ENCODE measurements around the gene GPC5. TPM values are rescaled to one million over a fixed set of nuclear protein-coding genes. Genes with fewer than 3 reads are reported as not detected.
A peak's percentile ranks its signal among the peaks of the same experiment; 100 is the strongest.

The GPC5 gene
- total RNA-seq, 1 donor from 2014 or later, result 0.99 TPM

DNA sequence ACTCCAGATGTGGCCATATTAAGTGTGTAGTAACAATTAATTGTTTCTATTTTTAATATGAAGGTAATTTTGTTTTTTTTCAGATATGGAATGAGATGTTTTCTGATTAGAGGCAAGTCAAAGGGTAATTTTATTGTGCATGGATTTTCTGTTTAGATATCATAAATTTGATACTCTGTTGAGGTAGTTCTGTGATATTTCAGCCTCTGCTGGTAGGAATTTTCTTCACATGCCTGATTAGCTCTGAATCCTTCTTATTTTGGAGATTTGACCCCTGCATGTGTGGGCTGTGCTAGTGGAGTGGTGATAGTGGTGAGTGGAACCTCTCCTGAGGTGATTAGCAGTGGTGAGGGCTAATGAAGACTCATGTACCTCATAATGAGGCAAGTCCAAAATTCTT lies 301.4 kb downstream of the GPC5 start:
- no peaks in the 10 kb centered on the region for H3K4me1 Mint-ChIP-seq (ENCODE audit: low read depth)
- H3K27me3 Mint-ChIP-seq (ENCODE audit: low read depth), result peaks cover 1% of the 10 kb centered on the region
- TF ChIP-seq, protein P1, sequence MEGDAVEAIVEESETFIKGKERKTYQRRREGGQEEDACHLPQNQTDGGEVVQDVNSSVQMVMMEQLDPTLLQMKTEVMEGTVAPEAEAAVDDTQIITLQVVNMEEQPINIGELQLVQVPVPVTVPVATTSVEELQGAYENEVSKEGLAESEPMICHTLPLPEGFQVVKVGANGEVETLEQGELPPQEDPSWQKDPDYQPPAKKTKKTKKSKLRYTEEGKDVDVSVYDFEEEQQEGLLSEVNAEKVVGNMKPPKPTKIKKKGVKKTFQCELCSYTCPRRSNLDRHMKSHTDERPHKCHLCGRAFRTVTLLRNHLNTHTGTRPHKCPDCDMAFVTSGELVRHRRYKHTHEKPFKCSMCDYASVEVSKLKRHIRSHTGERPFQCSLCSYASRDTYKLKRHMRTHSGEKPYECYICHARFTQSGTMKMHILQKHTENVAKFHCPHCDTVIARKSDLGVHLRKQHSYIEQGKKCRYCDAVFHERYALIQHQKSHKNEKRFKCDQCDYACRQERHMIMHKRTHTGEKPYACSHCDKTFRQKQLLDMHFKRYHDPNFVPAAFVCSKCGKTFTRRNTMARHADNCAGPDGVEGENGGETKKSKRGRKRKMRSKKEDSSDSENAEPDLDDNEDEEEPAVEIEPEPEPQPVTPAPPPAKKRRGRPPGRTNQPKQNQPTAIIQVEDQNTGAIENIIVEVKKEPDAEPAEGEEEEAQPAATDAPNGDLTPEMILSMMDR (IDR thresholded peaks at IDR 0.05), result peak; percentile 39
- H3K27ac Mint-ChIP-seq (ENCODE audit: unreplicated experiment), result no peak overlapping the region
- peaks cover 8% of the 10 kb centered on the region for H3K9me3 Mint-ChIP-seq (ENCODE audit: low read depth)
- no peak overlapping the region for H3K4me3 Mint-ChIP-seq (ENCODE audit: unreplicated experiment)
- no peaks in the 10 kb centered on the region for H3K36me3 Mint-ChIP-seq (ENCODE audit: low read depth)
- DNase-seq (ENCODE audit: low spot score), result no peak

DNA sequence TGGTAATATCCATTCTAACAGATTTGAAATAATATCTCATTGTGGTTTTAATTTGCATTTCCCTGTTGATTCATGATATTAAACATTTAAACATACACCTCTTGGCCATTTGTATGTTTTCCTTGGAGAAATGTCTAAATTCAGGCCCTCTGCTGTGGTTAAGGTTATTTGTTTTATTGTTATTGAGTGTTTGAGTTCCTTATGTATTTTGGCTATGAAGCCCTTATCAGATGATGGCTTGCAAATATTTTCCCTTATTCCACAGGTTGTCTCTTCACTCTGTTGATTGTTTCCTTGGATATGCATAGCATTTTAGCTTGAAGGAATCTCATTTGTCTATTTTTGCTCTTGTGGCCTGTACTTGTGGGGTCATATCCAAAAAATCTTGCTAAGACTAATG lies 303.6 kb downstream of the GPC5 start:
- DNase-seq (ENCODE audit: low spot score), result no peak
- no peak overlapping the region for H3K27ac Mint-ChIP-seq (ENCODE audit: unreplicated experiment)
- peaks cover 1% of the 10 kb centered on the region for H3K27me3 Mint-ChIP-seq (ENCODE audit: low read depth)
- H3K9me3 Mint-ChIP-seq (ENCODE audit: low read depth), result peaks cover 8% of the 10 kb centered on the region
- TF ChIP-seq, protein P1 (IDR thresholded peaks at IDR 0.05), result no peak
- no peaks in the 10 kb centered on the region for H3K4me1 Mint-ChIP-seq (ENCODE audit: low read depth)
- H3K4me3 Mint-ChIP-seq (ENCODE audit: unreplicated experiment), result no peak overlapping the region
- no peaks in the 10 kb centered on the region for H3K36me3 Mint-ChIP-seq (ENCODE audit: low read depth)

DNA sequence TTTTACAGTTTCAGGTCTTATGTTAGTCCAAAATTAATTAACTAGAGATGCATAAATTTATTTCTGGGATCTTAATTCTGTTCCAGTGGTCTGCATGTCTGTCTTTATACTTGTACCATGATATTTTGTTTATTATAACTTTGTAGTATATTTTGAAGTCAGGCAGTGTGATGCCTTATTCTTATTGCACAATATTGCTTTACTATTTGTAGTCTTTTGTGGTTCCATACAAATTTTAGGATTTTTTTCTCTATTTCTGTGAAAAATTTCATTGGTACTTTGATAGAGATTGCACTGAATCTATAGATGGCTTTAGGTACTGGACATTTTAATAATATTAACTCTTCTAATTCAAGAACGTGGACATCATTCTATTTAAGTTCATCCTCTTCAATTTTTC lies 304.0 kb downstream of the GPC5 start:
- Mint-ChIP-seq H3K9me3 (ENCODE audit: low read depth) (peaks cover 8% of the 10 kb centered on the region), H3K27me3 (ENCODE audit: low read depth) (peaks cover 1% of the 10 kb centered on the region), H3K27ac (ENCODE audit: unreplicated experiment) (no peak overlapping the region)

DNA sequence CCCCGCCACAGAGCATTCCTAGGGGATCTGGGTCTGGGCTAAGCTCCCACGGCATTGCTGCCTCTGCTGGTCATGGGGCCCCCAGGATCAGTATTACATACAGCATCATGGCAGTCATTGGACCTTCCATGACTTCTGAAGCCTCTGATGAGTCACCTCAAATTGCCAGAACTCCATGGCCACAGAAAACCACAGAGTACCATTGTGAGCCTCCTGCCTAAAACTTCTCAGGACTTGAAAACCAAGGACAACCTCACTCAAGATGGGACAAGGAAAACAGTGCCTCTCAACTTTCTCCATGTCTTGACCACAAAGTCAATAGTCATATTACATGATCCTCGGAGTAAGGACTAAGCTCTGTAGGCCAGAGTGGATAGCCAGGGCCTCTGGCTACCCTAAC lies 306.0 kb downstream of the GPC5 start:
- Mint-ChIP-seq H3K9me3 (ENCODE audit: low read depth) (peaks cover 8% of the 10 kb centered on the region), H3K27me3 (ENCODE audit: low read depth) (peaks cover 1% of the 10 kb centered on the region), H3K4me1 (ENCODE audit: low read depth) (no peaks in the 10 kb centered on the region), H3K27ac (ENCODE audit: unreplicated experiment) (no peak overlapping the region), H3K36me3 (ENCODE audit: low read depth) (no peaks in the 10 kb centered on the region), H3K4me3 (ENCODE audit: unreplicated experiment) (no peak overlapping the region)
- no peak for DNase-seq (ENCODE audit: low spot score)
- TF ChIP-seq, protein P1 (IDR thresholded peaks at IDR 0.05), result no peak

More for the DNA sequence above, 304.0 kb downstream of the GPC5 start:
- DNase-seq (ENCODE audit: low spot score), result no peak
- TF ChIP-seq, protein P1 (IDR thresholded peaks at IDR 0.05), result no peak
- H3K4me3 Mint-ChIP-seq (ENCODE audit: unreplicated experiment), result no peak overlapping the region
- no peaks in the 10 kb centered on the region for H3K36me3 Mint-ChIP-seq (ENCODE audit: low read depth)
- no peaks in the 10 kb centered on the region for H3K4me1 Mint-ChIP-seq (ENCODE audit: low read depth)

DNA sequence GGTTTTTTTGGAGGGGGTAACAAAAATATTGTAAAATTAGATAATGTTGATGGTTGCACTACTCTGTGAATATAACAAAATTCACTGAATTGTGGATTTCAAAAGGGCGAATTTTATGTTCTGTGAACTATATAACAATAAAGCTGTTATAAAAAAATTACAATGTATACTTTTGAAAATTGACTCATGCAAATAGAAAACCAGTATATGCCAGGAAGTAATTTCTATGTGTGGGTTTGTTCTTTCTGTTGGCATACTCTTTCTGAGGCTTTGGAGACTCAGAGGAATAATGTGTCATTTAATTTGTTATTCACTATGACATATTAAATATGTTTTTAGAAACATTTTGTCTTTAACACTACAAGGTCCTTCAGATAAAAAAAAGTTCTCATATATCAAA lies 310.1 kb downstream of the GPC5 start:
- no peak for DNase-seq (ENCODE audit: low spot score)
- no peaks in the 10 kb centered on the region for H3K36me3 Mint-ChIP-seq (ENCODE audit: low read depth)
- H3K4me1 Mint-ChIP-seq (ENCODE audit: low read depth), result no peaks in the 10 kb centered on the region
- H3K27ac Mint-ChIP-seq (ENCODE audit: unreplicated experiment), result no peak overlapping the region
- H3K4me3 Mint-ChIP-seq (ENCODE audit: unreplicated experiment), result no peak overlapping the region
- TF ChIP-seq, protein P1 (IDR thresholded peaks at IDR 0.05), result no peak
- H3K27me3 Mint-ChIP-seq (ENCODE audit: low read depth), result no peaks in the 10 kb centered on the region
- H3K9me3 Mint-ChIP-seq (ENCODE audit: low read depth), result peaks cover 3% of the 10 kb centered on the region

Data from chondrocyte (in vitro differentiated cells).